ENCODE data around the gene KIAA0040. TPM values are rescaled to one million over a fixed set of nuclear protein-coding genes. Genes with fewer than 3 reads are reported as not detected.

The KIAA0040 gene
- total RNA-seq, 1 experiment from 2014 or later: 32.4 TPM

- RAD21 ChIA-PET (ENCODE audit: low non-redundant PET in 1 of 2, low total read pairs in 2 of 2, uncharacterized antibody in 2 of 2, unreplicated experiment in 2 of 2): no interaction called here
These were observed 25.4 kb upstream of the KIAA0040 start for GRCh38 chr1:175217721-175218531.

DNA sequence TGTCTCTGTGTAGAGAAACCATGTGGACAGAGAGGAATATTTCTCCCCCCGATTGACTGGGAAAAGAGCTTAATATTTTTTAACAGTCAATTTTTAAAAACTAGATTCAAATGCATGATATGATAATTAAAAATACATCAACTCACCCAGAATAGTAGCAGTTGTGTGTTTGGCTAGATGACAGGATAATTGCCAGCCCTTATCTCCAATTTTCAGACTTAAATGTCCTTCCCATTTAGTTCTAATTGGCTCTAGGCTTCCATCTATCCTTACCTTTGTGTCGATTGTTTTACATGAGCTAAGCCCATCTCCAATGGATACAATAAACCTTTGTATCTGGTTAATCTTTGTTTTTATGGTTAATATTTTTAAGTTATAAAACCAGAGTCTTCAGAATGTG lies 23.9 kb upstream of the KIAA0040 start:
- Histone ChIP-seq H3K79me2 (ENCODE audit: insufficient read depth, low read length) (no peaks in the 10 kb centered on the region), H3K27me3 (ENCODE audit: insufficient read depth, low read length) (no peaks in the 10 kb centered on the region), H3K27ac (ENCODE audit: low read depth, low read length) (no peak overlapping the region), H3K9ac (ENCODE audit: low read length) (no peak overlapping the region), H3K36me3 (ENCODE audit: control insufficient read depth in 1 of 2, insufficient read depth in 2 of 2, low read length in 2 of 2) (no peaks in the 10 kb centered on the region), H3K4me2 (ENCODE audit: low read length) (no peak overlapping the region), H3K4me1 (ENCODE audit: control insufficient read depth in 1 of 2, insufficient read depth in 2 of 2, low read length in 2 of 2) (peaks cover 3 to 16% of the 10 kb centered on the region in 2 experiments; a peak in 2 of 4 replicates), H3K9me2 (ENCODE audit: insufficient read depth) (no peaks in the 10 kb centered on the region), H3K4me3 (replicated peaks in 1 of 2; ENCODE audit: low read depth in 1 of 2, low read length in 2 of 2) (no peak overlapping the region), H4K20me1 (ENCODE audit: insufficient read depth) (no peaks in the 10 kb centered on the region), H2AFZ (ENCODE audit: low read depth, low read length, poor library complexity, severe bottlenecking) (no peak overlapping the region), H3K9me3 (ENCODE audit: control insufficient read depth in 1 of 2, insufficient read depth in 1 of 2, low read depth in 1 of 2, low read length in 2 of 2) (no peaks in the 10 kb centered on the region)
- TF ChIP-seq CTCF (IDR thresholded peaks at IDR 0.05 in 2 of 3, conservative IDR thresholded peaks at IDR 0.05 in 1 of 3; ENCODE audit: borderline replicate concordance in 1 of 3, insufficient read depth in 1 of 3, low read depth in 2 of 3, low read length in 2 of 3): no peak
- no peak for TF ChIP-seq POLR2AphosphoS5 (IDR thresholded peaks at IDR 0.05; ENCODE audit: low read depth, low read length)
- no peak for TF ChIP-seq ZNF274 (IDR thresholded peaks at IDR 0.05; ENCODE audit: low read depth, low read length)
- no peak for TF ChIP-seq SIN3A (IDR thresholded peaks at IDR 0.05; ENCODE audit: low read depth)
- TF ChIP-seq, protein P1, sequence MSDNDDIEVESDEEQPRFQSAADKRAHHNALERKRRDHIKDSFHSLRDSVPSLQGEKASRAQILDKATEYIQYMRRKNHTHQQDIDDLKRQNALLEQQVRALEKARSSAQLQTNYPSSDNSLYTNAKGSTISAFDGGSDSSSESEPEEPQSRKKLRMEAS (IDR thresholded peaks at IDR 0.05): no peak
- TF ChIP-seq YY1 (IDR thresholded peaks at IDR 0.05; ENCODE audit: extremely low read depth, insufficient replicate concordance, low read depth, low read length): no peak
- no peak for TF ChIP-seq ZBTB33 (IDR thresholded peaks at IDR 0.05; ENCODE audit: extremely low read depth, insufficient replicate concordance, low read length)
- no peak for TF ChIP-seq REST (IDR thresholded peaks at IDR 0.05; ENCODE audit: low read depth)
- no peak for ATAC-seq
- CTCF ChIA-PET: interaction anchor here (1.2 kb wide), 1 partner anchor 65 kb away, joined by 4 read pairs; no protein-coding TSS in a partner anchor
- intact Hi-C loops (cut with micrococcal nuclease): no loop called here
- no peak for DNase-seq (ENCODE audit: low read depth, low spot score)
- POLR2A ChIA-PET: no interaction called here
- RAD21 ChIA-PET (ENCODE audit: low non-redundant PET in 1 of 2, low total read pairs in 2 of 2, uncharacterized antibody in 2 of 2, unreplicated experiment in 2 of 2): no interaction called here
- BruUV-seq (replicated peaks): no TSS peak

More at GRCh38 chr1:175217721-175218531, 25.4 kb upstream of the KIAA0040 start:
- Histone ChIP-seq H2AFZ (ENCODE audit: low read depth, low read length, poor library complexity, severe bottlenecking) (no peak overlapping the region), H3K9ac (ENCODE audit: low read length) (no peak overlapping the region), H3K4me2 (ENCODE audit: low read length) (no peak overlapping the region), H3K9me2 (ENCODE audit: insufficient read depth) (no peaks in the 10 kb centered on the region), H3K27me3 (ENCODE audit: insufficient read depth, low read length) (no peaks in the 10 kb centered on the region), H3K9me3 (ENCODE audit: control insufficient read depth in 1 of 2, insufficient read depth in 1 of 2, low read depth in 1 of 2, low read length in 2 of 2) (no peaks in the 10 kb centered on the region), H4K20me1 (ENCODE audit: insufficient read depth) (no peaks in the 10 kb centered on the region), H3K79me2 (ENCODE audit: insufficient read depth, low read length) (no peaks in the 10 kb centered on the region), H3K4me3 (replicated peaks in 1 of 2; ENCODE audit: low read depth in 1 of 2, low read length in 2 of 2) (no peak overlapping the region), H3K36me3 (ENCODE audit: control insufficient read depth in 1 of 2, insufficient read depth in 2 of 2, low read length in 2 of 2) (no peaks in the 10 kb centered on the region), H3K27ac (ENCODE audit: low read depth, low read length) (no peak overlapping the region), H3K4me1 (ENCODE audit: control insufficient read depth in 1 of 2, insufficient read depth in 2 of 2, low read length in 2 of 2) (peaks cover 3 to 25% of the 10 kb centered on the region in 2 experiments; a peak in 2 of 4 replicates)
- intact Hi-C loops (cut with micrococcal nuclease): no loop called here
- no peak for DNase-seq (ENCODE audit: low read depth, low spot score)
- POLR2A ChIA-PET: no interaction called here
- BruUV-seq (replicated peaks): no TSS peak
- no peak for TF ChIP-seq SP1 (IDR thresholded peaks at IDR 0.05; ENCODE audit: low read depth)
- TF ChIP-seq CEBPB (IDR thresholded peaks at IDR 0.05; ENCODE audit: low read depth): no peak
- no peak for TF ChIP-seq SIN3A (IDR thresholded peaks at IDR 0.05; ENCODE audit: low read depth)
- CTCF ChIA-PET: interaction anchor here (1.3 kb wide), 1 partner anchor 66 kb away, joined by 4 read pairs; no protein-coding TSS in a partner anchor
- no peak for ATAC-seq

All from HCT116 (cell line).